ENCODE data around the gene ZFYVE27. TPM values are rescaled to one million over a fixed set of nuclear protein-coding genes. Genes with fewer than 3 reads are reported as not detected.

The ZFYVE27 gene
- total RNA-seq, 3 donors from 2014 or later, result 48.8 to 83.7 (median 55.0) TPM

DNA sequence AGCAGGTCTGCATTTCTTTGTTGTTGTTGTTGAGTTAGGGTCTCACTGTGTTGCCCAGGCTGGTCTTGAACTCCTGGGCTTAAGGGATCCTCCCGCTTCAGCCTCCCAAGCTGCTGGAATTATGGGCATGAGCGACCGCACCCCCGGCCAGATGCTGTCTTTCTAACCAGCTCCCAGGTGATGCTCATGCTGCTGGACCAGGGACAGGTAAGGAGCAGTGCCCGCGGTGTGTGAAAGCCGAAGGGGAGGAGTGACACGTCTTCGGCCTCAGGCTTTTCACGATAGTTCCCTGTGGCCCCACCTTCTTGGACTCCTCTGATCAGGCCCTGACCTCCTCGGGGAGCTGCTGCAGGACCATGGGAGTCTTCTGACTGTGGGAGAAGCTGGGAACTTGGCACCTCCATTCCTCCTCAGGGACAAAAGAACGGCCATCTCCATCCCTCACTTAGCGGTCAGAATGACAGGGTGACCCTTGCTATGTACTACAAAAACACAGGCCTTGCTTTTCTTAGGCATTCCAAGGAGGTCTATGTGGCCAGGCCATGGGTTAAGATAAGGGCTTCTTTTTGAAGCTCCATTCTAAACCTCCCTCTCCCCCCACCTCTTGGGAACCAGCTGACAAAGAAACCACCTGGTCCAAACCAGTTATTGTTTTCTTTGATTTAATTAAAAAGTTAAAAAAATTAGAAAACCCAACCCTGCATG lies 29.3 kb downstream of the ZFYVE27 start:
- TF ChIP-seq, protein P1, sequence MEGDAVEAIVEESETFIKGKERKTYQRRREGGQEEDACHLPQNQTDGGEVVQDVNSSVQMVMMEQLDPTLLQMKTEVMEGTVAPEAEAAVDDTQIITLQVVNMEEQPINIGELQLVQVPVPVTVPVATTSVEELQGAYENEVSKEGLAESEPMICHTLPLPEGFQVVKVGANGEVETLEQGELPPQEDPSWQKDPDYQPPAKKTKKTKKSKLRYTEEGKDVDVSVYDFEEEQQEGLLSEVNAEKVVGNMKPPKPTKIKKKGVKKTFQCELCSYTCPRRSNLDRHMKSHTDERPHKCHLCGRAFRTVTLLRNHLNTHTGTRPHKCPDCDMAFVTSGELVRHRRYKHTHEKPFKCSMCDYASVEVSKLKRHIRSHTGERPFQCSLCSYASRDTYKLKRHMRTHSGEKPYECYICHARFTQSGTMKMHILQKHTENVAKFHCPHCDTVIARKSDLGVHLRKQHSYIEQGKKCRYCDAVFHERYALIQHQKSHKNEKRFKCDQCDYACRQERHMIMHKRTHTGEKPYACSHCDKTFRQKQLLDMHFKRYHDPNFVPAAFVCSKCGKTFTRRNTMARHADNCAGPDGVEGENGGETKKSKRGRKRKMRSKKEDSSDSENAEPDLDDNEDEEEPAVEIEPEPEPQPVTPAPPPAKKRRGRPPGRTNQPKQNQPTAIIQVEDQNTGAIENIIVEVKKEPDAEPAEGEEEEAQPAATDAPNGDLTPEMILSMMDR (IDR thresholded peaks at IDR 0.05), result no peak
- H3K9me3 ChIP-seq, result no peaks in the 10 kb centered on the region
- no peak overlapping the region for H3K4me3 ChIP-seq
- no peaks in the 10 kb centered on the region for H3K36me3 ChIP-seq (ENCODE audit: low read depth)
- ATAC-seq (no peak), DNase-seq (no peak)
- H3K4me1 ChIP-seq (ENCODE audit: low read depth), result no peaks in the 10 kb centered on the region
- intact Hi-C loops (cut with DNase I, micrococcal nuclease), result no loop called here

DNA sequence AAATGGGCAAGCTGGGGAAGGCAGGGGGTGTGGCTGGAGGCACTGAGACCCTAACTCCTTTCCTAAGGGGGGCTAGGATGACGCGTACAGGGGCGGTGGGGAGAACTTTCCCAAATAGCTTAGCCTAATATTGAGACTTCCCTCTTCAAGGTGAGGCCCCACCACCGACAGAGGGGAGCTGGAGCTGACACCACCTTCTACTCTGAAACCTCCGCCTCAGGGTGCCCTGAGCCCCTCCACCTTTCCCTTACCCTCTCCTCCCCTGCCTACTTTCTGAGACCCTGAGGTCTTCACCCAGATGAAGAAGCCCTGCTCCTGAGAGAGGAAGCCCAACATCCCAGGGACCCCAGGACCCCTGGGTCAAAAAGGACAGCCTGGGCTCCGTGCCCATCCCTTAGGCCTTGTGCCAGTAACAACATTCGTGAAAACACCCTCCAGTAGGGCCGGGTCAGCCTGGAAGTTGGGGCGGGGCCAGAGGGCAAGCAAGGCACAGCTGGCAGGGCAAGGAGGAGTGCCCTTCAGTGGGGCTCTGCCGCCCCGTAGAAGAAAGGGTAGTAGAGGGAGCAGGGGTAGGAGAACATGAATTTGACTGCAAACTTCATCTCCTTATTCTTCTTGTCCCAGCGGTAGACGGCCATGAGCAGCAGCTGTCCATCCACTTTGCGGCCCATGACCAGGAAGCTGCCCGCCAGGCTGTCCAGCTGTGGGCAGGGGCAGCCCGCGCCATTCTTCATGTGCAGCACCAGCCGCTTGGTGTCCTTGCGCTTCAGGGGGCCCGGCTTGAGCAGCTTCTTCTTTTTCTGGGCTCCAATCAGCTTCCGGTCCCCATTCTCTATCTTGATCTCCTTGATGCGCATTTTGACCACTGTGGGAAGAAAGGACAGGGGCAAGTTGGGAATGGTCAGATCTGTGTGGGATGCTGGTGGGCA lies 30.3 kb downstream of the ZFYVE27 start:
- TF ChIP-seq, protein P1 (IDR thresholded peaks at IDR 0.05), result no peak
- no peaks in the 10 kb centered on the region for H3K36me3 ChIP-seq (ENCODE audit: low read depth)
- intact Hi-C loops (cut with DNase I, micrococcal nuclease), result no loop called here
- no peaks in the 10 kb centered on the region for H3K4me1 ChIP-seq (ENCODE audit: low read depth)
- ATAC-seq (no peak), DNase-seq (peak in 1 of 3 donors; percentile 48)
- H3K4me3 ChIP-seq, result no peak overlapping the region
- H3K9me3 ChIP-seq, result no peaks in the 10 kb centered on the region

DNA sequence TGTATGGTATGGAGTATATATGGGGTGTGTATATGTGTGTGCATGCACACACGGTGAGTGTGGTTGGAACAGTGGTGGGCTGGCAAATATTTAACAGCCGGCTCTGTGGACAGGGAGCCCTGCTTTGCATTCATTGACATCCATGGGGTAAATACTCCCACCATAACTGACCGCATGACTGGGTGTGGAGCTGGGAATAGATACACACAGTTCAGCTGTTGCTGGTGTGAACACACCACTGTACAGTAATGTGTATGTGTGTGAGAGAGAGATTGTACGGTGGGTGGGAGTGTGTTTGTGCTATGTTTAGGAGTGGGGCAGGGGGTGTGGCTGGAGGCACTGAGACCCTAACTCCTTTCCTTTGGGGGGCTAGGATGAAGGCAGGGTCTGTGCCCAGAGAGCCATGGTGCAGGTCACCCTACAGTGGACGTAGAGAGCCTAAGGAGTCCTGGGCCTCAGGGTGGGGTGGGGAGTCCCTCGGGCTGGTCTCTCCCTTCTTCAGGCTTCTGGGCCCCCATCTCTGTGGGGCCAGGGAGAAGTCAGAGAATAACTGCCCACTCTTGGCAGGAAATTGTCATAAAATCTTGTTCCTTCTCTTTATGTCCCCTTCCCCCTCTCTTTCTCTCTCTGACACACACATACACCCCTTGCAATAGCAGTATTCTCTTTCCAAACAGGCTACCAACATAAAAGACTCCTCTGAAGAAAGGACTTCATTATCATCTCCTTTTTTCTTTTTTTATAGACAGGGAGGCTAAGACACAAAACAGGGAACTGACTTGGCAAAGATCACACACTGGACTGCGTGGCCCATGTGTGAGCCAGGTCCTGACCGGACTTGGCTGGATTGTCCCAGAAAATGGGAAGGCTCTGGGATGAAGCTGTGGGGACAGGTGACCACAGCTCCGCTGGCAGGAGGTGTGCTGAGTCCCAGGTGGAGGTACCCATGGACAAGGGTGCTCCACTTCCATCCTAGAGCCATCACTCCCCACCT lies 31.7 kb downstream of the ZFYVE27 start:
- TF ChIP-seq, protein P1 (IDR thresholded peaks at IDR 0.05), result no peak
- ATAC-seq (no peak), DNase-seq (no peak)
- Histone ChIP-seq H3K36me3 (ENCODE audit: low read depth) (no peaks in the 10 kb centered on the region), H3K4me1 (ENCODE audit: low read depth) (no peaks in the 10 kb centered on the region), H3K9me3 (no peaks in the 10 kb centered on the region), H3K4me3 (no peak overlapping the region)
- intact Hi-C loops (cut with DNase I, micrococcal nuclease), result no loop called here

DNA sequence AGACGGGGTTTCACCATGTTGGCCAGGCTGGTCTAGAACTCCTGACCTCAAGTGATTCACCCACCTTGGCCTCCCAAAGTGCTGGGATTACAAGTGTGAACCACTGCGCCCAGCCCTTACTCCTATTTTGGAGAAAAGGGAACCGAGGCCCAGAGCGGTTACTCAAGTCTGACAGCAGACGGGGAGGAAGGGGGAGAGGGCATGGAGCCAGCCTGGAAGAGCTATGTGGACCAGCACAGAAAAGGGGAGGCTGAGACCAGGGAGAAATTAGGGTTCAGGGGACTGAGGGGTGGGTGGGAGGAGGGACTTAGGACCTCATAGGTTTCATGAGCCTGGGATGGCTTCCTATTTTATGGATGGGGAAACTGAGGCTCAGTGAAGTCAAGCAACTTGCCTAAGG lies 33.3 kb downstream of the ZFYVE27 start:
- no peaks in the 10 kb centered on the region for H3K4me1 ChIP-seq (ENCODE audit: low read depth)
- TF ChIP-seq, protein P1 (IDR thresholded peaks at IDR 0.05), result no peak
- no peaks in the 10 kb centered on the region for H3K36me3 ChIP-seq (ENCODE audit: low read depth)
- DNase-seq, result peak in 1 of 3 donors; percentile 2
- no peak for ATAC-seq
- no peak overlapping the region for H3K4me3 ChIP-seq
- intact Hi-C loops (cut with DNase I, micrococcal nuclease), result no loop called here
- no peaks in the 10 kb centered on the region for H3K9me3 ChIP-seq
